ENCODE results near the gene ERCC8.

DNA sequence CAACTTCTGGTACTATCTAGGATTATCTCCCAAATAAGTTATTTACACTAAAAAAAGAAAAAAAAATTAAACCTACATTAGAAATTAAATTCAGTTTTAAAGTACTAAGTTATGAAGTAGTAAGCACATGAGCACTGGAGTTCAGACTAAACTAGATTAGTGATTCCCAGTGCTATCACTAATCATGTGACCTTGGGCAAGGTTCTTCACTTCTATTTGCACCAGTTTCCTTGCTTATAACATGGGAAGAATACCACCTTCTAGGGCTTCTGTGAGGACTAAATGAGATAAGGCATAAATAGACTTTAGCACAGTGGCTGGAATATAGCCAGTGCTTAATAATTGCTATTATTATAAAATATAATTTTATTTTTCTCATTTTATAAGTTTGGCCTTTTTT, 111.3 kb downstream of the ERCC8 start:
- no peak for TF ChIP-seq POLR2AphosphoS5 (IDR thresholded peaks at IDR 0.05)
- no peak for TF ChIP-seq POLR2A (IDR thresholded peaks at IDR 0.05; ENCODE audit: low read depth)
- TF ChIP-seq, protein P1, sequence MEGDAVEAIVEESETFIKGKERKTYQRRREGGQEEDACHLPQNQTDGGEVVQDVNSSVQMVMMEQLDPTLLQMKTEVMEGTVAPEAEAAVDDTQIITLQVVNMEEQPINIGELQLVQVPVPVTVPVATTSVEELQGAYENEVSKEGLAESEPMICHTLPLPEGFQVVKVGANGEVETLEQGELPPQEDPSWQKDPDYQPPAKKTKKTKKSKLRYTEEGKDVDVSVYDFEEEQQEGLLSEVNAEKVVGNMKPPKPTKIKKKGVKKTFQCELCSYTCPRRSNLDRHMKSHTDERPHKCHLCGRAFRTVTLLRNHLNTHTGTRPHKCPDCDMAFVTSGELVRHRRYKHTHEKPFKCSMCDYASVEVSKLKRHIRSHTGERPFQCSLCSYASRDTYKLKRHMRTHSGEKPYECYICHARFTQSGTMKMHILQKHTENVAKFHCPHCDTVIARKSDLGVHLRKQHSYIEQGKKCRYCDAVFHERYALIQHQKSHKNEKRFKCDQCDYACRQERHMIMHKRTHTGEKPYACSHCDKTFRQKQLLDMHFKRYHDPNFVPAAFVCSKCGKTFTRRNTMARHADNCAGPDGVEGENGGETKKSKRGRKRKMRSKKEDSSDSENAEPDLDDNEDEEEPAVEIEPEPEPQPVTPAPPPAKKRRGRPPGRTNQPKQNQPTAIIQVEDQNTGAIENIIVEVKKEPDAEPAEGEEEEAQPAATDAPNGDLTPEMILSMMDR (IDR thresholded peaks at IDR 0.05) = no peak

Measured in esophagus muscularis mucosa (tissue), 3 donors.